GM12801 (cell line): ENCODE results near the gene NRL.

Experiments
- TF ChIP-seq, protein P1 (sequence below): IDR thresholded peaks from one replicate; pipeline ENCODE4 v1.5.1; 2011; ENCODE audit warnings: control low read depth; ENCODE audit not compliant: insufficient read length; ENCODE audit errors: extremely low read depth

NRL gene

GRCh38 chr14:24110060-24110459 is 4.7 kb downstream of the NRL start:
- TF ChIP-seq, protein P1, sequence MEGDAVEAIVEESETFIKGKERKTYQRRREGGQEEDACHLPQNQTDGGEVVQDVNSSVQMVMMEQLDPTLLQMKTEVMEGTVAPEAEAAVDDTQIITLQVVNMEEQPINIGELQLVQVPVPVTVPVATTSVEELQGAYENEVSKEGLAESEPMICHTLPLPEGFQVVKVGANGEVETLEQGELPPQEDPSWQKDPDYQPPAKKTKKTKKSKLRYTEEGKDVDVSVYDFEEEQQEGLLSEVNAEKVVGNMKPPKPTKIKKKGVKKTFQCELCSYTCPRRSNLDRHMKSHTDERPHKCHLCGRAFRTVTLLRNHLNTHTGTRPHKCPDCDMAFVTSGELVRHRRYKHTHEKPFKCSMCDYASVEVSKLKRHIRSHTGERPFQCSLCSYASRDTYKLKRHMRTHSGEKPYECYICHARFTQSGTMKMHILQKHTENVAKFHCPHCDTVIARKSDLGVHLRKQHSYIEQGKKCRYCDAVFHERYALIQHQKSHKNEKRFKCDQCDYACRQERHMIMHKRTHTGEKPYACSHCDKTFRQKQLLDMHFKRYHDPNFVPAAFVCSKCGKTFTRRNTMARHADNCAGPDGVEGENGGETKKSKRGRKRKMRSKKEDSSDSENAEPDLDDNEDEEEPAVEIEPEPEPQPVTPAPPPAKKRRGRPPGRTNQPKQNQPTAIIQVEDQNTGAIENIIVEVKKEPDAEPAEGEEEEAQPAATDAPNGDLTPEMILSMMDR, result no peak

GRCh38 chr14:24108336-24108874 is 6.3 kb downstream of the NRL start:
- TF ChIP-seq, protein P1, result no peak

DNA sequence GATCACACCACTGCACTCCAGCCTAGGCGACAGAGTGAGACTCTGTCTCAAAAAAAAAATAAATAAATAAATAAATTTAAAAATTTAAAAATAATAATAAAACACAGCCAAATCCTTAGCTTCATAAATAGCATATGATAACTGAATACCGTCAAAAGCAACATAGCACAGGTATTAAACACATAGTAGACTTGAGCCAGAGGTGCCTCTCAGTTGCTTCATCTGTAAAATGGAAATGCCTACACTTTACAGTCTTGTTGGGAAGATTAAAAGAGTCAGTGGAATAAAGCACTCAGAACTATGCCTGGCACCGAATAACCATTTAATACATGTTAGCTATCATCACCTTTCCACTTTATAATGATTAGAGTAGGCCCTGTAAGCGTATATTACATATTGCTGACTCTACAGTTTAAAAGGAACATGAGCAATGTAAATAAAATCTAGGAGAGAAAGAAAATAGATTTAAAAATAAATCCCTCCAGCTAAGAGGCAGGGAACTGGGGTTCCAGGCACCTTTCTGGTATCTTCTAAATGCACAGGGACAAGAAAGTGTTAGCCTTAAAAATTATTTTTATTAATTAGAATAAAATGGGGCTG is 8.0 kb downstream of the NRL start:
- TF ChIP-seq, protein P1, result no peak

- TF ChIP-seq, protein P1, result no peak
Observed at GRCh38 chr14:24103451-24103850, 11.3 kb downstream of the NRL start.

GRCh38 chr14:24102357-24103048 is 12.2 kb downstream of the NRL start:
- TF ChIP-seq, protein P1, result no peak

DNA sequence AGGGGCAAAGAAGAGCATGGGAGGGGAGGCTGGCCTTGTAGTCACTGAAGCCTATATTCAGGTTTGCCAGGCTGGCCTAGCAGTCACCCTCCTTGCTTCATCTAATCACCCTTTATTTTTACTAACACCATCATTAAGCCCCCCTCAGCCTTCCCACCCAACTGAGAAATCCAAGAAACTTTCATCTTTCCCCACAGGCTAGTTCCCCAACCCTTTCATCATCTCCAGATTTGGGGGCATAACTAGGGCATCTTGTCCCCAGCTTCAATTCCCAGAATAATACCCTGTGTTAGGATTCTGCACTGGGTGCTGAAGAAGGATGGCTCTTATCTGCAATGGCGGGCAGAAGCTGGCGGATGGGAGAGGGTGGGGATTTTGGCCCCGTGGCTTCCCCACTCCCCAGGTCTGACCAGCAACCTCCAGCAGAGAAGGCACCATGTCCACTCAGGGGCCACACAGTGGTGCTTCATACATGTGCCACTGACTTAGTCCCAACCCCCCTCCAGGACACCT is 13.7 kb downstream of the NRL start:
- TF ChIP-seq, protein P1, result no peak

DNA sequence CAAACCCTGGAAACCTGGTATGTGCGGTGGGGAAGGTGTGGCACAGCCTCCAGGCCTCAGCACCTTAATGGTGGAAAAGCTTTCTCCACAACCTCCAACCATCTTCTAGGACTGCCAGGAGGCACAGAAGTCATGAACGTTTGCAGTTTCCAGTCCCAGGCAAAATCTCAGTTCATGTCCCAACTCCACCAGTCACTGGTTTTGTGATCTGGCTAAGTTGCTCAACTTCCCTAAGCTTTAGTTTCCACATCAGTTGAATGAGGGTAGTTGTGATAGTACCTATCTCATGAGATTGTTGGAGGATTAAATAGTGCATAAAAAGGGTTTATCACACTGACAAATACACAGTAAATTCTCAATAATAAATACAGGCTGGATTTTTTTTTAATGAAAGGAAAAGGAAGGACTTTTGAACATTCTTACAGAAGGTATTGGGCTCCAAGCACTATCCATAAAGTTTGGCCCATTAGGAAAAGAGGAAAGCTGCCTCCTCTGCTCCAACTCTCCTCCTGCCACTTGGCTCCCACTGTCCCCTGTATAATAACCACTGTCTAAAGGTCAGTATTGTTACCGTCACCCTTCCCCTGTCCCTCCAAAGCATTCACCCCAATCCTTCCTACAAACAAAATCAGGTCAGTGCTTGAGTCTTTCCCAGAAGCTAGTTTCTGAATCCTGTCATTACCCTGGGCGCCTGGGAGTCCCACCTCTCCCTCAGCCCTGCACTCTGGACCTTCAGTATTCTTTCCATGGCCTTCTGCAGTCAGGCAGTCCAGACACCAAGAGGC is 14.4 kb downstream of the NRL start:
- TF ChIP-seq, protein P1, result no peak
